Measurements from ENCODE around the gene TMEM123. TPM values are rescaled to one million over a fixed set of nuclear protein-coding genes. Genes with fewer than 3 reads are reported as not detected.

The TMEM123 gene
- total and polyA plus RNA-seq, 2 of the 13 experiments (the other 11 are each of a cell fraction or from before 2014, with no cell fraction given) = 365 to 2,761 TPM

DNA sequence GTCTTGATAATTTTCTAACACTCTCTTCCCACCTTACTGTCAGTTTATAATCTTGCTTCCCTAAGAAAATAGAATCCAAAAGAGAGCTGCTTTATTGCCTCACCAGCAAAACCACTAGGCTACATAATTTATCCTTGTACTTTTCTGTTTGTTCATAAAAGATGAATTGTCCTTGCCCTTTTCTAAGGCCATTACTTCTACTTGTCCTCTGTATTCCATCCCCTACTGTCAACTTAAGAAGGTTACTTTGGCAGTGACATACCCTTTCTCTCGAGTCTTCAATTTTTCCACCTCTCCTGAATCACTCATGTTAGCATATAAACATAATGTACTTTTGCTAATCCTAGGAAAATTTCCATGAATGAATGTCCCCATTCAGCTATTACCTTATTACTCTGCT lies 87.6 kb downstream of the TMEM123 start:
- ATAC-seq (no peak), DNase-seq (ENCODE audit: low spot score) (no peak), FAIRE-seq (no peak)
- intact Hi-C loops (cut with micrococcal nuclease; ENCODE audit: unreplicated experiment) (no loop called here), in situ Hi-C loops (cut with HindIII; ENCODE audit: extremely low pct_ligation_motif_present, low pct_unique_long_range_greater_than_20kb) (no loop called here)
- Histone ChIP-seq H3K27ac (ENCODE audit: extremely low read length, insufficient read depth, low read length) (no peak overlapping the region), H3K4me1 (ENCODE audit: insufficient read depth, low read length) (peaks cover 6% of the 10 kb centered on the region; the same call in 1 of the 2 replicates), H3K9ac (ENCODE audit: insufficient read depth, low read depth, low read length) (no peak overlapping the region), H3K79me2 (ENCODE audit: insufficient read depth, low read length) (peaks cover 4% of the 10 kb centered on the region), H3K9me3 (ENCODE audit: low read length) (no peaks in the 10 kb centered on the region), H3K36me3 (replicated peaks in 1 of 2; ENCODE audit: control insufficient read depth in 1 of 2, insufficient read depth in 2 of 2, low read length in 2 of 2) (peaks cover 23 to 66% of the 10 kb centered on the region in 2 experiments), H2AFZ (ENCODE audit: low read length) (no peak overlapping the region), H4K20me1 (ENCODE audit: insufficient read depth, low read length) (no peaks in the 10 kb centered on the region; the same call in 1 of the 2 replicates), H3K4me3 (replicated peaks in 1 of 3; ENCODE audit: insufficient read depth in 1 of 3, low read depth in 2 of 3, low read length in 3 of 3) (no peak overlapping the region), H3K27me3 (ENCODE audit: control insufficient read depth in 1 of 2, insufficient read depth in 2 of 2, low read length in 2 of 2) (no peaks in the 10 kb centered on the region), H3K4me2 (ENCODE audit: low read depth, low read length) (no peak overlapping the region)
- no peak for TF ChIP-seq ZNF124 (CRISPR knock-in tag; IDR thresholded peaks at IDR 0.05)
- no peak for TF ChIP-seq ZNF335 (CRISPR knock-in tag; IDR thresholded peaks at IDR 0.05)
- no peak for TF ChIP-seq BHLHE40 (IDR thresholded peaks at IDR 0.05; ENCODE audit: low read length)
- no peak for TF ChIP-seq RBM22 (optimal IDR thresholded peaks at IDR 0.05; ENCODE audit: low read length)
- no peak for TF ChIP-seq ZNF616 (CRISPR knock-in tag; IDR thresholded peaks at IDR 0.05; ENCODE audit: low read depth)
- TF ChIP-seq POGK (CRISPR knock-in tag; conservative IDR thresholded peaks at IDR 0.05) = no peak
- CTCF ChIA-PET (ENCODE audit: low intra/inter-chr PET ratio, low total read pairs) = no interaction called here
- no TSS peak for BruUV-seq (replicated peaks)
- 93% methylated on average over 1 of the region's 1 CpG for WGBS (ENCODE audit: low lambda C conversion rate)
- POLR2A ChIA-PET = interaction anchor here (1.4 kb wide), 1 partner anchor 15 kb away, joined by 3 read pairs; no protein-coding TSS in a partner anchor

All from HepG2 (cell line).